Small intestine (tissue), 7 donors: ENCODE measurements around the gene SLC11A1. TPM values are rescaled to one million over a fixed set of nuclear protein-coding genes. Genes with fewer than 3 reads are reported as not detected.

Source experiments
- DNase-seq, 2 donors: peaks; one replicate each; pipeline versions ENCODE4 v3.0.0 to v3.0.0-alpha.2; 2013
- FAIRE-seq: peaks from 2 replicates; lab custom pipeline; 2012; peaks lifted over from hg19 to GRCh38; lab: Jason Lieb, UNC
- H3K27ac ChIP-seq, 3 donors: one replicate each; pipeline ENCODE4 v1.5.1; 2013; ENCODE audit warnings: low read length in 2 of 3, mild to moderate bottlenecking in 2 of 3, control low read depth in 1 of 3, inconsistent platforms in 1 of 3, low read depth in 1 of 3, moderate library complexity in 1 of 3
- H3K27me3 ChIP-seq, 3 donors: one replicate each; pipeline ENCODE4 v1.6.1; 2013; ENCODE audit warnings: low read length in 3 of 3, inconsistent platforms in 1 of 3; ENCODE audit not compliant: control insufficient read depth in 3 of 3, insufficient read depth in 3 of 3
- H3K36me3 ChIP-seq, 3 donors: one replicate each; pipeline ENCODE4 v1.6.1; 2013; ENCODE audit warnings: low read length in 3 of 3, inconsistent platforms in 1 of 3, low read depth in 1 of 3, mild to moderate bottlenecking in 1 of 3, moderate library complexity in 1 of 3; ENCODE audit not compliant: control insufficient read depth in 3 of 3, insufficient read depth in 2 of 3
- H3K4me1 ChIP-seq, 3 donors: one replicate each; pipeline ENCODE4 v1.6.1; 2013; ENCODE audit warnings: low read length in 2 of 3, inconsistent platforms in 1 of 3, low read depth in 1 of 3, mild to moderate bottlenecking in 1 of 3, moderate library complexity in 1 of 3; ENCODE audit not compliant: control insufficient read depth in 3 of 3, insufficient read depth in 2 of 3
- H3K4me3 ChIP-seq, 3 donors: one replicate each; pipeline ENCODE4 v1.5.1; 2013; ENCODE audit warnings: low read length in 3 of 3, control low read depth in 1 of 3, inconsistent platforms in 1 of 3, low read depth in 1 of 3, mild to moderate bottlenecking in 1 of 3, moderate library complexity in 1 of 3
- H3K9me3 ChIP-seq, 2 donors: one replicate each; pipeline ENCODE4 v1.6.1; 2013; ENCODE audit warnings: low read depth in 1 of 2, low read length in 1 of 2; ENCODE audit not compliant: control insufficient read depth in 2 of 2, insufficient read depth in 1 of 2
- WGBS, 3 donors: extraction: QIAGEN DNeasy Blood & Tissue Kit; methylation state at CpG; one replicate each; pipeline ENCODE4 v1.1.7; 2013; 5-methylcytosine and 5-hydroxymethylcytosine counted together
- polyA plus RNA-seq, 4 donors: library from polyadenylated mRNA; stranded (reverse) in 3 of 4; unstranded in 1 of 4; fragments of 200-250 nt in 3 of 4; fragments of 120-200 nt in 1 of 4; gene quantifications; one replicate each; pipeline versions ENCODE4 v1.2.1 to v1.2.3, GENCODE V29; 2013
- donor health status: healthy with polysubstance abuse.
- donor health status: control.
- donor health status: control.
- donor health status: Bipolar disorder and iron deficiency.
- donor health status: healthy.

Gene SLC11A1
- polyA plus RNA-seq, 4 donors, result 0.54 to 8.4 (median 2.0) TPM

DNA sequence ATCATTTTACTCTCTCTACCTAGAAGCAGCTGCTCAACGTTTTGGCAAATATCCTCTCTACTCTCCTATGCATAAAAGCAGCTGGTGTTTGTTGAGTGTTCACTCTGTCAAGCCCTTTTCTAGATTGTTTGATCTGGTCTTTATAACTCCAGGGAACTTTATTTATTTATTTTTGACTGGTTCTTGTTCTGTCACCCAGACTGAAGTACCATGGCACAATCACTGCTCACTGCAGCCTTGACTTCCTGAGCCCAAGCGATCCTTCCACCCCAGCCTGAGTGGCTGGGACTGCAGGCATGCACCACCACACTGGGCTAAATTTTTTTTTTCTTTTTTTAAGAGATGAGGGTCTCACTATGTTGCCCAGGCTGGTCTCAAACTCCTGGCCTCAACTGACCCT is 12.7 kb upstream of the SLC11A1 start:
- H3K36me3 ChIP-seq, result no peaks in the 10 kb centered on the region
- FAIRE-seq, result no peak
- 37 to 41% (median 41%) methylated on average over 2 of the region's 2 CpGs for WGBS, 3 donors
- H3K4me3 ChIP-seq, result no peak overlapping the region
- peaks cover 2 to 9% of the 10 kb centered on the region in 2 donors for H3K9me3 ChIP-seq
- H3K27me3 ChIP-seq, result no peaks in the 10 kb centered on the region
- peaks cover 0 to 13% (median 0%) of the 10 kb centered on the region in 3 donors for H3K4me1 ChIP-seq
- no peak for DNase-seq
- H3K27ac ChIP-seq, result peak overlapping the region in 1 of 3 donors; percentile 45

GRCh38 chr2:218370410-218371063 is 11.5 kb upstream of the SLC11A1 start:
- no peak for FAIRE-seq
- WGBS, 3 donors, result 73 to 88% (median 83%) methylated on average over 11 of the region's 11 CpGs
- DNase-seq, result no peak

DNA sequence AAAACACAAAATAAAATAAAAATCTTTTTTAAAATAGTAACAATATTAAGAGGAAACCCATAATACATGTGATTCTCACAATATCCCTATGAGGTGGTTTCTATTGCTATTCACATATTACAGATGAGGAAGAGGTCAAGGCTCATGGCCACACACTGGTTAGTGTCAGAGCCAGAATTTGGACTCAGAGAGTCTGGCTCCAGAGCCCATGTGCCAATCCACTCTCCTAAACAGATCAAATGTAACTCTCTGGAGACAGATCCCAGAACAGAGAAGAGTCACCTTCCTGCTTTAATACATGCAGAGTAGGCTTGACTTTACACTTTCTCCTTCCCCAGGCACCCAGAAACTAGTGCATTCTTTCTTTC is 10.1 kb upstream of the SLC11A1 start:
- no peak overlapping the region for H3K4me3 ChIP-seq
- FAIRE-seq, result no peak

More at GRCh38 chr2:218370410-218371063, 11.5 kb upstream of the SLC11A1 start:
- Histone ChIP-seq H3K27me3 (no peaks in the 10 kb centered on the region), H3K9me3 (peaks cover 2 to 9% of the 10 kb centered on the region in 2 donors), H3K4me3 (no peak overlapping the region), H3K4me1 (peaks cover 0 to 13% (median 0%) of the 10 kb centered on the region in 3 donors), H3K36me3 (no peaks in the 10 kb centered on the region), H3K27ac (peak overlapping the region in 1 of 3 donors; percentile 87)

GRCh38 chr2:218374795-218375194 is 7.3 kb upstream of the SLC11A1 start:
- 75 to 82% (median 80%) methylated on average over 4 of the region's 4 CpGs for WGBS, 3 donors
- DNase-seq (no peak), FAIRE-seq (no peak)
- Histone ChIP-seq H3K27ac (no peak overlapping the region), H3K36me3 (no peaks in the 10 kb centered on the region), H3K9me3 (no peaks in the 10 kb centered on the region), H3K27me3 (no peaks in the 10 kb centered on the region), H3K4me1 (no peaks in the 10 kb centered on the region), H3K4me3 (no peak overlapping the region)

More for the DNA sequence above, 10.1 kb upstream of the SLC11A1 start:
- Histone ChIP-seq H3K9me3 (peaks cover 0 to under 1% of the 10 kb centered on the region in 2 donors), H3K4me1 (peaks cover 0 to 13% (median 0%) of the 10 kb centered on the region in 3 donors), H3K27ac (no peak overlapping the region), H3K36me3 (no peaks in the 10 kb centered on the region), H3K27me3 (no peaks in the 10 kb centered on the region)
- DNase-seq, result no peak

DNA sequence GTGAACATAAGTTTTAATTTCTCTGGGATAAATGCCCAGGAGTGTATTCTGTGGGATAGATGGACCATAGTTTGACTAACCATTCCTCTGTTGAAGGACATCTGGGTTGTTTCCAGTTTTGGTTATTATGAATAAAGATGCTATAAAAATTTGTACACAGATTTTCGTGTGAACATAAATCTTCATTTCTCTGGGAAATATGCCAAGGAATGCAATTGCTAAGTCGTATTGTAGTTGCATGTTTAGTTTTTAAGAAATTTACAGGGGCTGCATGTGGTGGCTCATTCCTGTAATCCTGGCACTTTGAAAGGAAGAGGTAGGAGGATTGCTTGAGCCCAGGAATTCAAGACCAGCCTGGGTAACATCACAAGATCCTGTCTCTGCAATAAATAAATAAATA is 6.9 kb upstream of the SLC11A1 start:
- Histone ChIP-seq H3K27ac (no peak overlapping the region), H3K27me3 (no peaks in the 10 kb centered on the region), H3K4me1 (no peaks in the 10 kb centered on the region), H3K9me3 (no peaks in the 10 kb centered on the region), H3K4me3 (no peak overlapping the region), H3K36me3 (no peaks in the 10 kb centered on the region)
- DNase-seq (no peak), FAIRE-seq (no peak)
- 22 to 40% (median 31%) methylated on average over 2 of the region's 2 CpGs for WGBS, 3 donors

GRCh38 chr2:218378053-218378452 is 4.0 kb upstream of the SLC11A1 start:
- Histone ChIP-seq H3K36me3 (peaks cover 0 to 2% (median 0%) of the 10 kb centered on the region in 3 donors), H3K4me1 (no peaks in the 10 kb centered on the region), H3K9me3 (no peaks in the 10 kb centered on the region), H3K4me3 (no peak overlapping the region), H3K27me3 (no peaks in the 10 kb centered on the region), H3K27ac (no peak overlapping the region)
- 84 to 94% (median 90%) methylated on average over 5 of the region's 5 CpGs for WGBS, 3 donors
- FAIRE-seq (no peak), DNase-seq (no peak)

GRCh38 chr2:218382785-218383184 is 712 bp downstream of the SLC11A1 start:
- Histone ChIP-seq H3K4me1 (peaks cover 0 to 10% (median 0%) of the 10 kb centered on the region in 3 donors), H3K4me3 (no peak overlapping the region), H3K9me3 (no peaks in the 10 kb centered on the region), H3K27me3 (no peaks in the 10 kb centered on the region), H3K36me3 (peaks cover 0 to 2% (median 0%) of the 10 kb centered on the region in 3 donors), H3K27ac (no peak overlapping the region)
- FAIRE-seq (no peak), DNase-seq (no peak)
- 88 to 92% (median 92%) methylated on average over 6 of the region's 6 CpGs for WGBS, 3 donors

GRCh38 chr2:218383892-218384519 is 1.9 kb downstream of the SLC11A1 start:
- WGBS, 3 donors, result 81 to 87% (median 86%) methylated on average over 10 of the region's 10 CpGs
- Histone ChIP-seq H3K27ac (no peak overlapping the region), H3K4me3 (no peak overlapping the region), H3K36me3 (peaks cover 0 to 2% (median 0%) of the 10 kb centered on the region in 3 donors), H3K27me3 (no peaks in the 10 kb centered on the region), H3K9me3 (no peaks in the 10 kb centered on the region), H3K4me1 (peaks cover 0 to 12% (median 0%) of the 10 kb centered on the region in 3 donors)
- FAIRE-seq (no peak), DNase-seq (no peak)
